CD14-positive monocyte (primary cell): ENCODE results near the gene IFIT3. TPM values are rescaled to one million over a fixed set of nuclear protein-coding genes. Genes with fewer than 3 reads are reported as not detected.

ENCODE experiments used
- DNase-seq, 3 donors: peaks; one replicate each; pipeline ENCODE4 v3.0.0-alpha.2; 2011 to 2022
- H2AFZ ChIP-seq: 2 replicates; pipeline ENCODE4 v1.6.0; 2012; ENCODE audit warnings: mild to moderate bottlenecking, low read depth, low read length, inconsistent platforms; ENCODE audit not compliant: insufficient read depth, poor library complexity, severe bottlenecking
- H3K27ac ChIP-seq, 2 donors: 1 replicate in 1 of 2; 2 replicates in 1 of 2; pipeline ENCODE4 v1.5.1; 2012 to 2013; ENCODE audit warnings: low read length in 2 of 2, control low read depth in 1 of 2, inconsistent platforms in 1 of 2, low read depth in 1 of 2, mild to moderate bottlenecking in 1 of 2
- H3K27me3 ChIP-seq, 2 donors: one replicate each; pipeline versions ENCODE4 v1.6.0 to v1.6.1; 2011 to 2013; ENCODE audit warnings: low read length in 2 of 2; ENCODE audit not compliant: control insufficient read depth in 2 of 2, insufficient read depth in 2 of 2
- H3K36me3 ChIP-seq, 2 donors: replicated peaks in 1 of 2; 1 replicate in 1 of 2; 2 replicates in 1 of 2; pipeline versions ENCODE4 v1.5.1 to v1.6.1; 2012 to 2013; ENCODE audit warnings: low read length in 2 of 2, control low read depth in 1 of 2, inconsistent platforms in 1 of 2, mild to moderate bottlenecking in 1 of 2; ENCODE audit not compliant: insufficient read depth in 2 of 2, control insufficient read depth in 1 of 2
- H3K4me1 ChIP-seq, 2 donors: 1 replicate in 1 of 2; 2 replicates in 1 of 2; pipeline versions ENCODE4 v1.5.1 to v1.6.1; 2012 to 2013; ENCODE audit warnings: low read length in 2 of 2, control low read depth in 1 of 2, inconsistent platforms in 1 of 2, mild to moderate bottlenecking in 1 of 2, moderate library complexity in 1 of 2; ENCODE audit not compliant: insufficient read depth in 2 of 2, control insufficient read depth in 1 of 2
- H3K4me2 ChIP-seq: replicated peaks from 2 replicates; pipeline ENCODE3; 2012; ENCODE audit warnings: low read length, moderate library complexity, mild to moderate bottlenecking; ENCODE audit not compliant: poor library complexity, severe bottlenecking; ENCODE audit errors: extremely low read depth
- H3K4me3 ChIP-seq, 3 experiments: fragments of 200-600 bp in 1 of 3; sonication (generic) in 1 of 3; replicated peaks in 1 of 3; 1 replicate in 2 of 3; 2 replicates in 1 of 3; pipeline ENCODE4 v1.5.1; 2011 to 2013; ENCODE audit warnings: low read length in 3 of 3, mild to moderate bottlenecking in 3 of 3, control low read depth in 2 of 3, low read depth in 2 of 3, inconsistent platforms in 1 of 3, moderate library complexity in 1 of 3
- H3K79me2 ChIP-seq: 2 replicates; pipeline ENCODE4 v1.6.0; 2012; ENCODE audit warnings: mild to moderate bottlenecking, control low read depth, inconsistent platforms, low read length, moderate library complexity; ENCODE audit not compliant: insufficient read depth
- H3K9ac ChIP-seq: 2 replicates; pipeline ENCODE4 v1.6.0; 2017; ENCODE audit warnings: low read length, mild to moderate bottlenecking; ENCODE audit not compliant: insufficient read depth, poor library complexity, severe bottlenecking
- H3K9me3 ChIP-seq, 2 donors: replicated peaks in 1 of 2; 1 replicate in 1 of 2; 2 replicates in 1 of 2; pipeline versions ENCODE4 v1.5.1 to v1.6.1; 2012 to 2013; ENCODE audit warnings: low read length in 2 of 2, control low read depth in 1 of 2; ENCODE audit not compliant: control insufficient read depth in 1 of 2, insufficient read depth in 1 of 2
- H4K20me1 ChIP-seq: 2 replicates; pipeline ENCODE4 v1.6.0; 2012; ENCODE audit warnings: mild to moderate bottlenecking, low read length, control low read depth, moderate library complexity; ENCODE audit not compliant: insufficient read depth
- H3K27ac Mint-ChIP-seq, 7 donors: one replicate each; pipeline ENCODE4 v1.8.0; 2020; ENCODE audit warnings: mild to moderate bottlenecking in 7 of 7, mixed read lengths in 7 of 7, moderate library complexity in 6 of 7, inconsistent platforms in 2 of 7
- H3K27me3 Mint-ChIP-seq, 3 donors: one replicate each; pipeline ENCODE4 v1.8.0; 2021 to 2022; ENCODE audit warnings: low read depth in 3 of 3, mild to moderate bottlenecking in 3 of 3, mixed read lengths in 3 of 3, moderate library complexity in 3 of 3, inconsistent platforms in 1 of 3
- H3K36me3 Mint-ChIP-seq, 2 donors: one replicate each; pipeline ENCODE4 v1.8.0; 2020; ENCODE audit warnings: mixed read lengths in 2 of 2, inconsistent platforms in 1 of 2, mild to moderate bottlenecking in 1 of 2
- H3K4me1 Mint-ChIP-seq: one replicate; pipeline ENCODE4 v1.8.0; 2020; ENCODE audit warnings: mild to moderate bottlenecking, mixed read lengths
- H3K4me3 Mint-ChIP-seq, 2 donors: one replicate each; pipeline ENCODE4 v1.8.0; 2020; ENCODE audit warnings: mild to moderate bottlenecking in 2 of 2, mixed read lengths in 2 of 2, moderate library complexity in 1 of 2
- H3K9me3 Mint-ChIP-seq, 7 donors: one replicate each; pipeline ENCODE4 v1.8.0; 2020 to 2022; ENCODE audit warnings: mixed read lengths in 7 of 7, mild to moderate bottlenecking in 6 of 7, moderate library complexity in 6 of 7, inconsistent platforms in 2 of 7
- CTCF ChIP-seq: fragments of 200-600 bp; IDR thresholded peaks from one replicate; pipeline ENCODE4 v1.8.0; 2022; ENCODE audit warnings: antibody characterized with exemption, mild to moderate bottlenecking
- WGBS: methylation state at CpG from one replicate; pipeline ENCODE4 v1.1.5; 2013; ENCODE audit warnings: missing lambda C conversion rate; ENCODE audit not compliant: insufficient coverage; 5-methylcytosine and 5-hydroxymethylcytosine counted together
- intact Hi-C, 2 donors: fragments of 100-400 bp; cut with micrococcal nuclease; formaldehyde crosslinking; loops; one replicate each; pipeline versions ENCODE4 v1.15.0 to v1.15.1; 2023
- polyA plus RNA-seq, 3 donors: library from polyadenylated mRNA; depleted of rRNA in 1 of 3; unstranded in 2 of 3; stranded (reverse) in 1 of 3; fragments of 300-500 nt in 2 of 3; fragments of >200 nt in 1 of 3; fragmentation: Illumina TruSeq in 2 of 3; gene quantifications; 1 replicate in 2 of 3; 2 replicates in 1 of 3; pipeline ENCODE4 v1.2.3, GENCODE V29; 2012 to 2021

Gene IFIT3
- polyA plus RNA-seq, 3 donors = 13.8 to 38.0 (median 26.4) TPM

GRCh38 chr10:89301721-89302445 is 25.9 kb upstream of the IFIT3 start, which contains the start of gene IFIT2:
IFIT2 (plus strand) TSS chr10:89302046; CDS start chr10:89302124, 78 bp downstream.
- H3K27me3 ChIP-seq = no peaks in the 10 kb centered on the region
- peaks cover 26% of the 10 kb centered on the region for H4K20me1 ChIP-seq
- peak within 1 kb of the TSS; percentile 80 for H3K4me2 ChIP-seq
- H3K79me2 ChIP-seq = peaks cover 15% of the 10 kb centered on the region
- peak within 1 kb of the TSS; percentile 94 to 99 (median 97) for H3K27ac Mint-ChIP-seq
- peak; percentile 68 to 80 (median 77) for DNase-seq
- peaks cover 20 to 22% of the 10 kb centered on the region in 2 donors for H3K36me3 Mint-ChIP-seq
- TF ChIP-seq CTCF = no peak
- peaks cover 0 to 3% (median 0%) of the 10 kb centered on the region in 3 donors for H3K27me3 Mint-ChIP-seq
- WGBS = 0% methylated on average over 4 of the region's 10 CpGs
- peaks cover 49% of the 10 kb centered on the region for H3K4me1 Mint-ChIP-seq
- peak within 1 kb of the TSS; percentile 68 for H2AFZ ChIP-seq
- H3K36me3 ChIP-seq = peaks cover 12 to 15% of the 10 kb centered on the region in 2 donors
- H3K9me3 Mint-ChIP-seq = peaks cover 0 to 1% (median 0%) of the 10 kb centered on the region in 7 donors
- peak within 1 kb of the TSS; percentile 79 for H3K9ac ChIP-seq
- peaks cover 48 to 52% of the 10 kb centered on the region in 2 donors for H3K4me1 ChIP-seq
- intact Hi-C loops = loop anchor here in 1 of 2 donors (5.0 to 10.0 kb wide), 2 partner anchors 45 to 113 kb away; partner anchors contain the start of gene IFIT5
- peak within 1 kb of the TSS; percentile 60 to 95 (median 84) for H3K4me3 ChIP-seq
- no peaks in the 10 kb centered on the region for H3K9me3 ChIP-seq
- peak within 1 kb of the TSS; percentile 69 to 97 for H3K27ac ChIP-seq
- H3K4me3 Mint-ChIP-seq = peak within 1 kb of the TSS; percentile 82 to 95

GRCh38 chr10:89302625-89303024 is 25.2 kb upstream of the IFIT3 start:
- Histone ChIP-seq H3K4me3 (peak overlapping the region; percentile 60 to 95 (median 84)), H3K27ac (peak overlapping the region; percentile 15 to 97), H3K4me2 (peak overlapping the region; percentile 80), H3K79me2 (peaks cover 15% of the 10 kb centered on the region), H2AFZ (peak overlapping the region; percentile 68), H3K36me3 (peaks cover 17 to 22% of the 10 kb centered on the region in 2 donors), H3K27me3 (no peaks in the 10 kb centered on the region), H3K9ac (peak overlapping the region; percentile 79), H3K9me3 (no peaks in the 10 kb centered on the region), H3K4me1 (peaks cover 41 to 44% of the 10 kb centered on the region in 2 donors), H4K20me1 (peaks cover 33% of the 10 kb centered on the region)
- WGBS = no CpG with 5 or more reads among the region's 3 CpGs
- TF ChIP-seq CTCF = no peak
- peaks cover 43% of the 10 kb centered on the region for H3K4me1 Mint-ChIP-seq
- peak overlapping the region; percentile 40 to 99 (median 97) for H3K27ac Mint-ChIP-seq
- peak overlapping the region; percentile 82 to 95 for H3K4me3 Mint-ChIP-seq
- H3K9me3 Mint-ChIP-seq = peaks cover 0 to 1% (median 0%) of the 10 kb centered on the region in 7 donors
- H3K27me3 Mint-ChIP-seq = peaks cover 0 to 5% (median 0%) of the 10 kb centered on the region in 3 donors
- DNase-seq = peak in 2 of 3 donors; percentile 44 to 49
- peaks cover 26 to 28% of the 10 kb centered on the region in 2 donors for H3K36me3 Mint-ChIP-seq
- intact Hi-C loops = loop anchor here in 1 of 2 donors (5.0 to 10.0 kb wide), 2 partner anchors 45 to 112 kb away; partner anchors contain the start of gene IFIT5
